ENCODE results near the gene RPSA.
"Not testable (repeated sequence)": the region's sequence is repeated elsewhere in the genome, so short reads cannot be mapped to it uniquely, and the experiment has no call there.

Gene RPSA

DNA sequence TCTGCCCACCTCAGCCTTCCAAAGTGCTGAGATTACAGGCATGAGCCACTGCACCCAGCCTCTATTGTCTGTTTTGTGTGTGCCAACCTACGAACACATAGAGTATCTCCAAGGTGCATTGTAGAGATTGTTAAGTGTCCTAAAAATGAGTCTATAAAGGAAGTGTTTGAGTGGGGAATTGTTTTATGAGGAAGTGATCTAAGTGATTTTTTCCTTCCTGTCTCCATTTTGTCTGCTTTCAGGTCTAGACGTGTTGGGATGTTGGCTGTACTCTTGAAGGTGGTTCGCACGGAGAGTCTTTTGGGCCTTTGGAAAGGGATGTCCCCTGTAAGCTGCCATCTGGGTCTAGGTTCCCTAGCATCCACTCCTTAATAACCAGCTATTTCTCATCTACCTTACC is 16.3 kb upstream of the RPSA start:
- no peak for DNase-seq

DNA sequence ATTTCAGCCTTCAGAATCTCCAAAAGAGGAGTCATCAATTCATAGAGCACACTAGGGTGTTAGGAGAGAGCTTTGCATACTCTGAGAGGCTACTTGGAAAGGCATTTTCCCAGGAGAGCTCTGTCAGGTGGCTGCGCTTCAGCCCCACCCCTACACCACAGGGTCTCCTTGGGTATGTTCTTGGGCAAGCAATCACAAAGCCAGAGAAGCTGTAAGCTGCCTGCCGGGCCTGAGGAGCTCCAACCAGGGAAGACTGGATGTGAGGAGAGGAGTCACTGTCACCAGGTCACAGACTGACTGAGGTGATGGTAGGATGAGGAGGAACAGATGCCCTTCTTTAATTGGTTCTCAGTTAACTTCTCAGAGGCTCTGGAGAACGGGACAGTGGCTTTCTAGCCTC is 9.8 kb upstream of the RPSA start:
- DNase-seq: no peak

DNA sequence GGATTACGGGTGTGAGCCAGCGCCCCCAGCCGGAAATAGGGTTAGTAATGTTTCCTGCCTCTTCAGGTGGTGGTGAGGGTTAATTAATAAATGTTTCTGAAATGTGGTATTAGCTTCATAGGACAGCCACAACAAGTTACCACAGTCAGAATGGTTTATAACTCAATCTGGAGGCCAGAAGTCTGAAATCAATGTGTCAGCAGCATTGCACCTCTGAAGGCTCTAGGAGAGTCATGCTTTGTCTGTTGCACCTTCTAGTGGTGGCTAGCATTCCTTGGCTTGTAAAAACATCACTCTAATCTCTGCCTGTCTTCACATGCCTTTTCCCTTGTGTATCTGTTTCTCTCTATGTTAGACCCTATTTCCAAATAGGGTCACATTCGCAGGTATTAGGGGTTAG is 7.8 kb upstream of the RPSA start:
- no peak for DNase-seq

DNA sequence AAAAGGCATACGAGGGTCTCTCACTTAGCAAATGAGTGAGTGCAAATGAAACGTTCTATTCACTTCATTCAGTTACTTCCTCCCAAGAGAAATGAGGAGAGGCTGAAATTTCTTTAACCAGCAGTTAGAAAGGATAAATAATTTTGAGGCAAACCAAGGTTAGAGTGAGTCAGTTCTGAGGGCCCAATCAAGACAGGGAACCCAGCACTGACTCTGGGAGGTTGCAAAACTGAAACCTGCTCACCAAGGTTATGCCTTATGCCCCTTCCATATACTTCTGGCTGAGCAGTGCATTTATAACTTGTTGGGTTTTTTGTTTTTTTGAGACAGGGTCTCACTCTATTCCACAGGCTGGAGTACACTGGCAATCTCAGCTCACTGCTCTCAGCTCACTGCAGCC is 4.5 kb upstream of the RPSA start:
- no peak for DNase-seq

DNA sequence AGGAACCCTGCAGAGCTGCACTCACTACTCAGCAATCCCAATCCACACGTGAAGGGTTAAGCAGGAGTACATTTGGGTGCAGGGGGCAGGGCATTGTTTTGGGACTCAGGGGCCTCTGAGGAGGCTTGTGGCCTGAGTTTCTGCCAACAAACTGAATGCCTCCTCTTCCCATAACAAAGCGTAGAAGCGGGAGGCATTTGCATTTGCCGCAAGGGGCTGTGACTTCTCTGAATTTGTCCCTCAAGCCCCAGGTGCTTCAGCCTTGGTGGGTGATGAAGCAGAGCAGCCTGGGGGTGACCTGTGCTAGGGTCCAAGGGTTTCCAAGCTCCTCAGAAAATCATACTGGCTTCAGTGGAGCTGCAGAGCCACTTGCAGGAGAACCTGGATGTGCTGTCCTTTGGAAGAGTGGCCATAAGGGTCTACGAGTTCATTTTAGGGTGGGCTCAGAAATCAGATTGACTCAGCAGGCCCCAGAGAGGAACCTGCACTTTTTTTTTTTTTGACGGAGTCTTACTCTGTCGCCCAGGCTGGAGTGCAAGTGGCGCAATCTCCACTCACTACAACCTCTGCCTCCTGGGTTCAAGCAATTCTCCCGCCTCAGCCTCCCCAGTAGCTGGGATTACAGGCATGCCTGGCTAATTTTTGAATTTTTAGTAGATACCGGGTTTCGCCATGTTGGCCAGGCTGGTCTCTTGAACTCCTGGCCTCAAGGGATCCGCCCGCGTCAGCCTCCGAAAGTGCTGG is 1.4 kb upstream of the RPSA start:
- DNase-seq: no peak

DNA sequence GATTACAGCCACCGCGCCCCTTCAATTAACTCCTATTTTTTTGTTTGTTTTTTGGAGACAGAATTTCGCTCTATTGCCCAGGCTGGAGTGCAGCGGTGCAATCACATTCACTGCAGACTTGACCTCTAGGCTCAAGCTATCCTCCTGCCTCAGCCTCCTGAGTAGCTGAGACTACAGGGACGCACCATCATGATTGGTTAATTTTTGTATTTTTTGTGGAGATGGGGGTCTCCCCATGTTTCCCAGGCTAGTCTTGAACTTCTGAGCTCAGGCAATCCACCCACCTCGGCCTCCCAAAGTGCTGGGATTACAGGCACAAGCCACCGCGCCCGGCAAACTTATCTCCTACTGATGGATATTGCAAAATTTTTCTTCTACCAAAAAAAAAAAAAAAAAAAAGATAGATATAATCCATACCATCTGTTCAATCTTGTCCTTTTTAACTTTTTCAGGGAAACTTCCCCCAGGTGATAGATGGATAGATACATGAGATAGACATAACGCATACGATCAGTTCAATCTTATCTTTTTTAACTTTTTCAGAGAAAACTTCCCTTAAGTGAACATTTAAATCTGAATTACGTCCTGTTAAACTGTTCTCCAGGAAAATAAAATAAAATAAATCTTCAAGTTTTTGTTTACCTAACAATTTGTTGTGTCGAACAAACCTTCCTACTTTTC is 693 bp upstream of the RPSA start:
- no peak for DNase-seq

DNA sequence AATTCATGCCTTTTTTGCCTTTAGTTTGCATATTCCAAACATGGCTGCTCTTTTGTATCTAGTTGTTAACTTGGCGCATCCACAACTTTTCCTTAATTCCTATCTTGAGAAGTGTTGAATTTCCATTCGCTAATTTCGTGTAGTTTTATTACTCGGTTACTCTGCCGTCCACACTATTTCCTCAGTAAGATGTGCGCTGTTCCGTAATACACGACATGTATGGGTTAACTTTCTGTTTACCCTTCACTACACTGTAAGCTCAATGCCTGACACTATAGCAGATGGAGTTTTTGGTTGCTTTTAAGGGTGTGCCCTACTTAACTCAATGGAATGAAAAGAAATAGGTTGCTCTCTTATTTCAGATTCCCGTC is 724 bp downstream of the RPSA start:
- DNase-seq: no peak

DNA sequence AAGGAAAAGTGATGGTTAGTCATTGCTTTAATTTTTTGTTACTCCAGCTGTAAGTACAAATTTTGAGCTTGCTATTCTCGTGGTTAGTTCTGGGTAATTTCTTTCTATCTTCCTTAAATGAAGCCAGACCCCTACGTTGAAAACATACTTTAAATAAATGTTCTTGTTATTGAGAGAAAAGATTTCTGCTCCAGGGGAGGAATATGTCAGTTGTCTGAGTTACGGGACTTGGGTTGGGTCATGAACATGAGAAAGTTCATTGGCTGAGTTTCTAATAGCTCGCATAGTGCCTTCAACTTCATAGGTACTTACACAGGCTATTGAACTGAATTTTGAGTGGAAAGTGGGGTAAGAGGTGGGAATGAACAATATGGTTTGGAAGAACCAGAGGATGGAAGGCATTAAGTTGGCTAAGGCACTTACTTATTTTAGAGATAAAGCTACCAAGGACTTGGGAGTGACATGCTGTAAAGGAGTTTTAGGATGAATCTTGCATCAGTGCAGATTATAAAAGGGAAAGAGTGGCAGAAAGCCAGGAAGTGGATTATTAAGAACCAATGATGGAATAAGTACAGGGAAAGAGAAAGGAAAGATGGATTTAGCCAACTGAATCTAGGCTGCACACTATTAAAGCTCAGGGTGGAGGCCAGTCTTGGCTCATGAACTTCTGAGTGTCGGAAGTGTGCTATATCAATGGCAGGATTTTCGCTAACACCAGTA is 1.4 kb downstream of the RPSA start:
- DNase-seq: no peak

DNA sequence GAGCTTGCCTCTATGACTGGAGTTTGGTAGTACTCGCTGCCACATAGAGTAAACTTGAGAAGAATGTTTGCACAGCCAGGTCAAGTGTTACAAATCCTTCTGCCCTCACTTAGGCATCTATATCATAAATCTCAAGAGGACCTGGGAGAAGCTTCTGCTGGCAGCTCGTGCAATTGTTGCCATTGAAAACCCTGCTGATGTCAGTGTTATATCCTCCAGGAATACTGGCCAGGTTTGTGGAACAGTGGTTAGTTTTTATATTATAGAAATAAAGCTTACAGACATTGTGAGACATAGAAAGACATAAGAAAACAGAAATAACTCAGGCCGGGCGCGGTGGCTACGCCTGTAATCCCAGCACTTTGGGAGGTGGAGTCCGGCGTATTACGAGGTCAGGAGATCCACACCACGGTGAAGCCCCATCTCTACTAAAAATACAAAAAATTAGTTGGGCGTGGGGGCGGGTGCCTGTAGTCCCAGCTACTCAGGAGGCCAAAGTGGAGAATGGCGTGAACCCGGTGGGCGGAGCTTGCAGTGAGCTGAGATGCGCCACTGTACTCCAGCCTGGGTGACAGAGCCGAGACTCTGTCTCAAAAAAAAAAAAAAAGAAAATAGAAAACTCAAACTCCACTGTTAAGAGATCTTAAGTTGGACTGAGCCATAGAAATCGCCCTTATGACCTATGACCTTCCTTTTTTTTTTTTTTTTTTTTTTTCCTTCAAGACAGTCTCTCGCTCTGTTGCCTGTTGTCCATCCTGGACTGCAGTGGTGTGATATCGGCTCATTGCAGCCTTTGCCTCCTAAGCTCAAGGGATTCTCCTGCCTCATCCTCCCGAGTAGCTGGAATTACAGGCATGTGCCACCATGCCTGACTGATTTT is 2.2 kb downstream of the RPSA start:
- DNase-seq: no peak

DNA sequence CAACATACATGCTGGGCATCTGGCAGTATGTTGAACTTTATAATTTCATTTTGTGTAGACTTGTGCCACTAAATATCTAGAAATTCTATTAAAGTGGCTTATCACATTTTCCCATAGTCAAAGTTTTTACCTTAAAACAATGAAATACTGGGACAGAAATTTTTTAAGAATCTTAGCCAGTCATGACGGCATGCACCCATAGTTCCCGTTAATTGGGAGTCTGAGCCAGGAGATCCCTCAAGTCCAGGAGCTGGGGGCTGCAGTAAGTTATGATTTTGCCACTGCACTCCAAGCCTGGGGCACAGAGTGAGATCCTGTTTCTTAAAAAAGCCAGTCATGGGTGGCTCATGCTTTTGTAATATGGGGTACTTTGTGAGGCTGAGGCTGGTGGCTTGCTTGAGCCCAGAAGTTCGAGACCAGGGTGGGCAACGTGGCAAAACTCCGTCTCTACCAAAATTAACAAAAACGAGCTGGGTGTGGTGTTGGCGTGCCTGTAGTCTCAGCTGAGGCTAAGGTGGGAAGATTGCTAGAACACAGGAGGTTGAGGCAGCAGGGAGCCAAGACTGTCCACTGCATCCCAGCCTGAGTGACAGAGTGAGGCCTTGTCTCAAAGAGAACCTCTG is 3.1 kb downstream of the RPSA start:
- DNase-seq: no peak

DNA sequence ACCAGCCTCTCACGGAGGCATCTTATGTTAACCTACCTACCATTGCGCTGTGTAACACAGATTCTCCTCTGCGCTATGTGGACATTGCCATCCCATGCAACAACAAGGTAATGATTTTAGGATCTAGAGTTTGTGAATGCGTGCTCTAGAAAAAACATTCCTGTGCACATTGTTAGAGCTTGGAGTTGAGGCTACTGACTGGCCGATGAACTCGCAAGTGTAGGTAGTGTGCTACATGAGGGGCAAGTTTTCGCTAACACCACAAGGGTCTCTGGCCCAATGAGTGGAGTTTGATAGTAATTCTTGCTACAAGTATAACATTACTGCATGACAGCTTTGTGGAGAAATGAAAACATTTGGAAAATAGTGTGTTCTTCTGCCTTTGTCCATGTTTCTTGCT is 4.4 kb downstream of the RPSA start:
- no peak for DNase-seq

DNA sequence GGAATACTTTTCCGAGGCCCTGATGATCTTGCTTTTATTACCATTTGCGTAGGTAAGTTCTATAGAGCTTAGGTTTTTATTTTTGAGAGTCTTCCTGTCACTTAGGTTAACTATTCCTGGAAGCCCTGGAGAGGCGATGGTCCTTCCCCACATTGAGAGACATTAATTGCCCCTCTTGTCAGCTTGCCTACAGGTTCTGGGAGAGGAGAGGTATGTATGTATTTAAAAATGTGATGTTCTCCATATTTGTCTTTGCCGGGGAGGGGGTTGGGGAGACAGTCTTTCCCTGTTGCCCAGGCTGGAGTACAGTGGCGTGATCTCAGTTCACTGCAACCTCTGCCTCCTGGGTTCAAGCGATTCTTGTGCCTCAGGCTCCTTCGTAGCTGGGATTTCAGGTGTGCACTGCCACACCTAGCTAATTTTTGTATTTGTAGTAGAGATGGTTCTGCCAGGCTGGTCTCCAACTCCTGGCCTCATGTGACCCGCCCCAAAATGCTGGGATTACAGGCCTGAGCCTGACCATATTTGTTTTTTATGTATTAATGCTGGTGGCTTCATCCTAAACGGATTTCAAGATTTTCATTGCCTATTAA is 6.2 kb downstream of the RPSA start:
- no peak for DNase-seq

DNA sequence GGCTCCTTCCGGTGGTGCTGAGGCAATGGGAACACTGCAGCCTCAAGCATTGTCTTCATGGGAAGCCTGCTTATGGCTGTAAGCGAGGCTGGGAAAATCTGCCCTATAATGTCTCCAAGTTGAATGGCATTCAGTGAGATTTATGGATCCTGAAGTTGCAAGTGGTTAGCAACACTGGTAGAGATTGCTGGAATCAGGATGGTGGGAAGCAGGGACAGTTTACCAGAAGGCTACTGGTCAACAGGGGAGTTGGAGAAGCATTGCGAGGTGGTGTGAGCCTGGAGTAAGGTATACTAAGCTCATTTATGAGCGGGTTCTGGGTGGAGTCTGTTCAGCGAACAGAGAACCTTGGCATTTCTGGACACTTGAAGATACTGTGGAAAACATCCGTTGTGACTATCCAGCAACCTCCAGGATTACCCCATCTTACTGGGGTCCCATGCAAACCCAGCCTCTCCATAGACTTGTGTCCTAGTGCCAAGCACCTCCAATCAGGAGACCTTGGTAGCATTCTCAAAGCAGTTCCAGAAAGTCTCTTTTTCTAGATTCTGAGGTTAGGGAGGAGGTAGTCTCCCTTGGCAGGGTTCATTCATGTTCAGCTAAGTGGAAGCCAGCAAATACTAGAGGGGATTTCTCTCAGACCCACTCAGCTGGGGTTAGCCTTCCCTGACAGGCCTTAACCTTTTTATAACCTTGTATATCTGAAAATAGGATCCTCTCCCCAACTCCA is 7.3 kb downstream of the RPSA start:
- no peak for DNase-seq

DNA sequence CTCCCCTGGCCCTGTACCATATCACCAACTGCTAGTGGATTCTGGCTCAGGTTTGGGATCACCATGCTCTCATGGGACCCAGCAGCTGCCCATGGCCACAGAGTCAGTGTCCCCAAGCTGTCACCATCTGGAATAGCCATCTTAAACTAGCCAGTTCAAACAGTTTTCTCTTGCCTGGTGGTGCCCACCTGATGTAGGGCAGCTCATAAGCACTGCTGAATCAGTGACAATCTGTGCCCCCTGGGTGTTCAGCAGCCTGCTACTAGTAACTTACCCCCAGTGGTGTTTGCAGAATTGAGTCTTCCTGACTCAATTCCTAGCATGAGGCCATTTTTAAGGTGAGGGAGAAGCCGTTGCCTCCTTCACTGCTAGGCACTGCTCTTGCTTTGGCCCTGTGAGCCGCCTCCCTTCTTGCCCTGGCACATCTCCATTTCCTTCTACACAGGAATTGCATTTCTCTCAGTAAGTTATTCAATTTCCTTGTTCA is 7.9 kb downstream of the RPSA start:
- no peak for DNase-seq

DNA sequence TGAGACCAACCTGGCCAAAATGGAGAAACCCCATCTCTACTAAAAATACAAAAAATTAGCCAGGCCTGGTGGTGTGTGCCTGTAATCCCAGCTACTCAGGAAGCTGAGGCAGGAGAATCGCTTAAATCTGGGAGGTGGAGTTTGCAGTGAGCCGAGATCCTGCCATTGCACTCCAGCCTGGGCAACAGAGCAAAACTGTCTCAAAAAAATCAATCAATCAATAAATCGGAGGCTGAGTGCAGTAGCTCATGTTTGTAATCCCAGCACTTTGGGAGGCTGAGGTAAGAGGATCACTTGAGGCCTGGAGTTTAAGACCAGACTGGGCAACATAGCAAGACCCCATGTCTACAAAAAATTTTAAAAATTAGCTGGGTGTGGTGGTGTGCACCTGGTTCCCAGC is 8.8 kb downstream of the RPSA start:
- not testable (repeated sequence) for DNase-seq

DNA sequence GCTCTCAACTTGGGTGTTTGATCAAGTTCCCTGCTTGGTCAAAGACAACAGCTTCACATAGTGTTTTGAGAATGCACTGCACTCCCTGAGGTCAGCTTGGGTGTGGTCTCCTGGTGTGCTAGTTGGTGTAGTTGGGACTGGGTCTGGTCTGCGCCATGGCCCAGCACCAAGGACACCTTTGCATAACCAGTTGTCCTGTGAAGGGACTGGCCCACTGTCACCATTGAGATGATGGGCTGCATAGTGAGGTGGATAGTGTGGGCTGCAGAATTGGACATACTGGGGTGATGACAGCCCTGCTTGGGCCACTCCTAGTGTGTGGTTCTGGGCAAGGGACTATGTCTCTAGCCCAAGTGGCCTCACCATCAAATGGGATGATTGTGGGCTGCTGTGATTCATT is 9.5 kb downstream of the RPSA start:
- no peak for DNase-seq

DNA sequence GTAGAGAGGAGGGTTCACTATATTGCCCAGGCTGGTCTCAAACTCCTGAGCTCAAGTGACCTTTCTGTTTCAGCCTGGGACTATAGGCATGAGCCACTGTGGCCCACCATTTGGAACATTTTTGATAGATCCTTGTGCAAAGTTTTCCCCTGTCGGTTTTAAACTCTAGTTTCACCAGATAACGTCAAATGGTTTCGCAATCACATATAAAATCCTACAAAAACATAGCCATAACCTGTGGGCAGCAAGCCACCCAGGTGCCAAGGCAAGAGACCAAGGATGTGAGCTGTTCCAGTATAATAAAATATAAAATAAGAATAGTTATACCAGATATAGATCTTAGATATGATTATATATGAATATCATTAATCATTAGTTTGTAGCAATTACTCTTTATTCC is 10.5 kb downstream of the RPSA start:
- DNase-seq: not testable (repeated sequence)

DNA sequence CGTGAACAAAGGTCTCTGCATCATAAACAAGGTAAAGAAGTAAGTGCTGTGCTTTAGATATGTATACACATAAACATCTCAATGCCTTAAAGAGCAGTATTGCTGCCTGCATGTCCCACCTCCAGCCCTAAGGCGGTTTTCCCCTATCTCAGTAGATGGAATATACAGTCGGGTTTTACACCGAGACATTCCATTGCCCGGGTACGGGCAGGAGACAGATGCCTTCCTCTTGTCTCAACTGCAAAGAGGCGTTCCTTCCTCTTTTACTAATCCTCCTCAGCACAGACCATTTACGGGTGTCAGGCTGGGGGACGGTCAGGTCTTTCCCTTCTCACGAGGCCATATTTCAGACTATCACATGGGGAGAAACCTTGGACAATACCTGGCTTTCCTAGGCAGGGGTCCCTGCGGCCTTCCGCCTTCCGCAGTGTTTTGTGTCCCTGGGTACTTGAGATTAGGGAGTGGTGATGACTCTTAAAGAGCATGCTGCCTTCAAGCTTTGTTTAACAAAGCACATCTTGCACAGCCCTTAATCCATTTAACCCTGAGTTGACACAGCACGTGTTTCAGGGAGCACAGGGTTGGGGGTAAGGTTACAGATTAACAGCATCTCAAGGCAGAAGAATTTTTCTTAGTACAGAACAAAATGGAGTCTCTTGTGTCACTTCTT is 12.2 kb downstream of the RPSA start:
- DNase-seq: not testable (repeated sequence)

DNA sequence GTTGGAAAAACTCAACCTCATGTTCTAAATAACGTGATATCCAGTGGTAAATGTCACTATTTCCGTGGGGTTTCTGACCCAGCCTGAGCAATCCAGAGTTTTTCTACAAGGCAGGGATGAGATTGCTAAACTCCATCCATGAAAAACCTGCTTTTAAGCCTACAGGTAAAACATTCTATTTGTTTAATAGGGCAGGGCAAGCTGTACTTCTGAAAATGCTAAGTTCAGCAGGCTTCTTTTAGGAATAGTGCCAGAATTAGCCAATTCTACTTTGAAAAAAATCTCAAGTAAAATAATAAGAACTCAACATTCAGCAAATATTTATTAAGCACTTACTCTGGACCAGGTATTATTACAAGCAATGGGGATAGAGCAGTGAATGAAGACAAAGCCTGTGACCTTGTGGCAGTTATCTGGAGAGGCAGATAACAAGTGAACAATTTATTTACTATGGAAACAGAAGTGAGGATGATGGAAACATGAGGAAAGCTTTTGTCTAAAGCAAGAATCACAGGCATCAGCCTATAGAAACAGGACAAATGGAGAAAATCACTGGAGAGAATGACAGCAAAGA is 13.3 kb downstream of the RPSA start:
- no peak for DNase-seq

DNA sequence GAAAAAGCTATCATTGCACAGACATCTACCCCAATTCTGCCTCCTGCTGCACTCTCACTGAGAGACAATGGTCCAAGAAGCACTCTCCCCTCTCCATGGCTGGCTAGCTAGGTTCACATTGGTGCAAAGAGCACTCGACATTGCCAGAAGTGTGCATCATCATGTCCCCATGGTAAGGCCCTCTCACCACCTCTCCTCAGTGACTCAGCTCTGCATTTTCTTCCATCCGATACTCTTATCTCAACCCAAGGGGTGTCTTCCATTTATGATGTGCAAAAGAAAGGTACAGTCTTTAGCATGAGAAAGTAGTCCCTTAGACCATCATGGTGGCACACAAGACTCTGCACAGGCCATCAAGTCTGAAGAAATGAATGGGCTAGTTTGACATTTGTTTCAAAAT is 14.0 kb downstream of the RPSA start:
- DNase-seq: no peak

Measured in midbrain (tissue), 1 donor.